RWPE2 (cell line): Measurements from ENCODE around the gene KCTD2.

Experiments
- ATAC-seq: fragments of 200-7000 bp; cut with Tn5 transposase; 3 replicates; pipeline ENCODE4 v1.9.1; 2021; ENCODE audit warnings: low read depth
- DNase-seq: peaks from one replicate; pipeline ENCODE4 v3.0.0-alpha.2; 2020; ENCODE audit warnings: low spot score
- H3K27ac ChIP-seq: fragments of 450-650 bp; 2 replicates; pipeline ENCODE4 v1.5.1; 2017; ENCODE audit warnings: mild to moderate bottlenecking; ENCODE audit not compliant: poor library complexity, severe bottlenecking
- H3K27me3 ChIP-seq: fragments of 250-450 bp; sonication (Bioruptor Pico); 2 replicates; pipeline ENCODE4 v1.5.1; 2021; ENCODE audit warnings: mild to moderate bottlenecking, moderate library complexity; ENCODE audit not compliant: insufficient read depth, poor library complexity, severe bottlenecking
- H3K36me3 ChIP-seq: fragments of 250-450 bp; sonication (Bioruptor Pico); 2 replicates; pipeline ENCODE4 v1.5.1; 2020; ENCODE audit warnings: low read depth, mild to moderate bottlenecking, moderate library complexity
- H3K4me1 ChIP-seq: fragments of 250-450 bp; sonication (Bioruptor Pico); 2 replicates; pipeline ENCODE4 v1.5.1; 2021; ENCODE audit warnings: mild to moderate bottlenecking, moderate library complexity; ENCODE audit not compliant: insufficient read depth, poor library complexity, severe bottlenecking
- H3K4me3 ChIP-seq: fragments of 250-450 bp; sonication (Bioruptor Pico); 2 replicates; pipeline ENCODE4 v1.5.1; 2021; ENCODE audit warnings: mild to moderate bottlenecking, moderate library complexity; ENCODE audit not compliant: severe bottlenecking
- H3K9me3 ChIP-seq: fragments of 250-450 bp; sonication (Bioruptor Pico); 2 replicates; pipeline ENCODE4 v1.5.1; 2021; ENCODE audit warnings: mild to moderate bottlenecking, moderate library complexity; ENCODE audit not compliant: severe bottlenecking
- CTCF ChIP-seq: fragments of 450-650 bp; IDR thresholded peaks from one replicate; pipeline ENCODE4 v1.5.1; 2017; ENCODE audit warnings: mild to moderate bottlenecking, moderate library complexity; ENCODE audit not compliant: poor library complexity, severe bottlenecking

Gene KCTD2

GRCh38 chr17:75111777-75112335, 64.8 kb downstream of the KCTD2 start:
- H3K27ac ChIP-seq = no peak overlapping the region
- TF ChIP-seq CTCF = no peak
- no peak overlapping the region for H3K4me3 ChIP-seq
- no peak for DNase-seq
- no peaks in the 10 kb centered on the region for H3K27me3 ChIP-seq
- peaks cover 17% of the 10 kb centered on the region for H3K36me3 ChIP-seq
- peaks cover 7% of the 10 kb centered on the region for H3K4me1 ChIP-seq
- ATAC-seq = no peak
- no peaks in the 10 kb centered on the region for H3K9me3 ChIP-seq

- H3K9me3 ChIP-seq = no peaks in the 10 kb centered on the region
- DNase-seq = no peak
- peaks cover 17% of the 10 kb centered on the region for H3K36me3 ChIP-seq
- H3K27me3 ChIP-seq = no peaks in the 10 kb centered on the region
- peak overlapping the region; percentile 29 for H3K27ac ChIP-seq
- ATAC-seq = peak; percentile 67
- TF ChIP-seq CTCF = peak; percentile 93
- peak overlapping the region; percentile 8 for H3K4me3 ChIP-seq
- peaks cover 7% of the 10 kb centered on the region for H3K4me1 ChIP-seq
These were observed 67.0 kb downstream of the KCTD2 start for GRCh38 chr17:75113798-75114551.

- no peak for ATAC-seq
- Histone ChIP-seq H3K4me1 (peaks cover 7% of the 10 kb centered on the region), H3K9me3 (no peaks in the 10 kb centered on the region), H3K4me3 (peak overlapping the region; percentile 8), H3K36me3 (peaks cover 17% of the 10 kb centered on the region), H3K27me3 (no peaks in the 10 kb centered on the region), H3K27ac (peak overlapping the region; percentile 29)
- no peak for TF ChIP-seq CTCF
- no peak for DNase-seq
These were observed 67.7 kb downstream of the KCTD2 start for GRCh38 chr17:75114552-75115314.
